ENCODE data around the gene FBXL20.
"Not testable (repeated sequence)": the region's sequence is repeated elsewhere in the genome, so short reads cannot be mapped to it uniquely, and the experiment has no call there.

FBXL20 gene

DNA sequence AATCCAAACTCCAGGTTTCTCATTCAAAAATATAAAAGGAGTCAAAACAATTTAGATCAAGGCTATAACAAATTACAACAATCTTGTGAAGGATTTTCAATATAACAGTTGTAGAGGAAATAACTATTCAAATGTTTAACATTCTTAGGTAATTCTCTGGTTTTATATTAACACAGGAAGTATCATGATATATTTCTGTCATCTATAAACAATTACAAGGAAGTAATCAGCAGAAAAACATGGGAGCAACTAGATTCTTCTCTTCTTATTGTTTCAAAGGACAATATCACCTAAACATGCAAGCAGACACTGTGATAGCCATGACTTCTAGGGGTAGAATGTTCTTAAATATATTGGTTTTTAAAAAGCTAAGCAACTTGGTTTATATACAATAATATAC, 49.9 kb downstream of the FBXL20 start:
- H3K4me3 ChIP-seq (ENCODE audit: low read length), result no peak overlapping the region
- TF ChIP-seq, protein P1, sequence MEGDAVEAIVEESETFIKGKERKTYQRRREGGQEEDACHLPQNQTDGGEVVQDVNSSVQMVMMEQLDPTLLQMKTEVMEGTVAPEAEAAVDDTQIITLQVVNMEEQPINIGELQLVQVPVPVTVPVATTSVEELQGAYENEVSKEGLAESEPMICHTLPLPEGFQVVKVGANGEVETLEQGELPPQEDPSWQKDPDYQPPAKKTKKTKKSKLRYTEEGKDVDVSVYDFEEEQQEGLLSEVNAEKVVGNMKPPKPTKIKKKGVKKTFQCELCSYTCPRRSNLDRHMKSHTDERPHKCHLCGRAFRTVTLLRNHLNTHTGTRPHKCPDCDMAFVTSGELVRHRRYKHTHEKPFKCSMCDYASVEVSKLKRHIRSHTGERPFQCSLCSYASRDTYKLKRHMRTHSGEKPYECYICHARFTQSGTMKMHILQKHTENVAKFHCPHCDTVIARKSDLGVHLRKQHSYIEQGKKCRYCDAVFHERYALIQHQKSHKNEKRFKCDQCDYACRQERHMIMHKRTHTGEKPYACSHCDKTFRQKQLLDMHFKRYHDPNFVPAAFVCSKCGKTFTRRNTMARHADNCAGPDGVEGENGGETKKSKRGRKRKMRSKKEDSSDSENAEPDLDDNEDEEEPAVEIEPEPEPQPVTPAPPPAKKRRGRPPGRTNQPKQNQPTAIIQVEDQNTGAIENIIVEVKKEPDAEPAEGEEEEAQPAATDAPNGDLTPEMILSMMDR (conservative IDR thresholded peaks at IDR 0.05; ENCODE audit: low read length), result no peak
- DNase-seq (ENCODE audit: low read depth), result no peak

DNA sequence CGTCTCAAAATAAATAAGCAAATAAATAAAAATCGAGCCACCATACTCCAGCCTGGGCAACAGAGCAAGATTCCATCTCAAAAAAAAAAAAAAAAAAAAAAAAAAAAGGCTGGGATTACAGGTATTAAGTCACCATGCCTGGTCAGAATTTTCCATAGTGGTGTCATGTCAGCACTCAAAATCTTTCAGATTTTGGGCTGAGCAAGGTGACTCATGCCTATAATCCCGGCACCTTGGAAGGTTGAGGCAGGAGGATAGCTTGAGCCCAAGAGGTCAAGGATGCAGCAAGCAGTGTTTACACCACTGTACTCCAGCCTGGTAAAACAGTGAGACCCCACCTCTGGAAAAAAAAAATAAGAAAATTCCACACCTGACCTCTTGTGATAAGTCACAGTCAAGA, 52.2 kb downstream of the FBXL20 start:
- TF ChIP-seq, protein P1 (conservative IDR thresholded peaks at IDR 0.05; ENCODE audit: low read length), result no peak
- no peak overlapping the region for H3K4me3 ChIP-seq (ENCODE audit: low read length)
- no peak for DNase-seq (ENCODE audit: low read depth)

DNA sequence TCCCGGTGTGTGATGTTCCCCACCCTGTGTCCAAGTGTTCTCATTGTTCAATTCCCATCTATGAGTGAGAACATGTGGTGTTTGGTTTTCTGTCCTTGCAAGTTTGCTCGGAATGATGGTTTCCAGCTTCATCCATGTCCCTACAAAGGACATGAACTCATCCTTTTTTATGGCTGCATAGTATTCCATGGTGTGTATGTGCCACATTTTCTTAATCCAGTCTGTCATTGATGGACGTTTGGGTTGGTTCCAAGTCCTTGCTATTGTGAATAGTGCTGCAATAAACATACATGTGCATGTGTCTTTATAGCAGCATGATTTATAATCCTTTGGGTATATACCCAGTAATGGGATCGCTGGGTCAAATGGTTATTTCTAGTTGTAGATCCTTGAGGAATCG, 54.6 kb downstream of the FBXL20 start:
- not testable (repeated sequence) for H3K4me3 ChIP-seq (ENCODE audit: low read length); DNase-seq (ENCODE audit: low read depth)

DNA sequence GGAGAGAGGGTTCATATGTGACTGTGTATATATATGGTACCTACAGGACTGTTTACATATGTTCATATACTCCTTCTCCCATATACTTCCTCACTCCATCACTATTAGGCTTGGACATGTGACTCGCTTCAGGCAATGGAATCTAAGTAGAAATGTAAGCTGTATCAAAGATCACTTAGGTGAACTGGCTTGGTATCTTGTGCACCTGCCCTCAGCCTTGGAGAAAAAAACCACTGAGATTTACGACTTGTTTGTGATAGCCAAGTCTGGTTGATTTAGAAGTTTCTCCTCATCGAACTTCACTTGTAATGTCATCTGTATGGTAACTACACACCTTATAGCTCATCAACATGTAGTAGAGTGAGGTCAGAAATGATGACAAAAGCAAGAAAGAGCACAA, 59.9 kb downstream of the FBXL20 start:
- DNase-seq (ENCODE audit: low read depth), result no peak
- H3K4me3 ChIP-seq (ENCODE audit: low read length), result no peak overlapping the region
- TF ChIP-seq, protein P1 (conservative IDR thresholded peaks at IDR 0.05; ENCODE audit: low read length), result no peak

DNA sequence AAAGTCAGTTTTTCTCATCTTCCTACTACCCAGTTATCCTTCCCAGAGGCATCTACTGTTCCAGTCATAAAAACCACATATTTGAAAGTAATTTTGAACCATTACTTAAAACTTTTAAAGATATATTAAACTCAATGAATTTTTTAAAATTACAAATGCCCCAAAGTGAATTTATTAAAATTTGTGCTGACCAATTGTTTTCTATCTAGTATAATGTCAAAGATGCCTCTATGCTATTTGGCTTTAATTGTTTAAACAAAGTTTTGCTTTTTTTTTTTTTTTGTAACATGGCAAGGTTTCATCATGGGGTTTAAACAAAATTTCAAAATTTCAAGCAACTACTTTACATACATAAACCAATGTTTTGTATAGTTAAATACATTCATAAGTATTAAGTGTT, 60.7 kb downstream of the FBXL20 start:
- TF ChIP-seq, protein P1 (conservative IDR thresholded peaks at IDR 0.05; ENCODE audit: low read length), result no peak
- no peak overlapping the region for H3K4me3 ChIP-seq (ENCODE audit: low read length)
- DNase-seq (ENCODE audit: low read depth), result no peak

DNA sequence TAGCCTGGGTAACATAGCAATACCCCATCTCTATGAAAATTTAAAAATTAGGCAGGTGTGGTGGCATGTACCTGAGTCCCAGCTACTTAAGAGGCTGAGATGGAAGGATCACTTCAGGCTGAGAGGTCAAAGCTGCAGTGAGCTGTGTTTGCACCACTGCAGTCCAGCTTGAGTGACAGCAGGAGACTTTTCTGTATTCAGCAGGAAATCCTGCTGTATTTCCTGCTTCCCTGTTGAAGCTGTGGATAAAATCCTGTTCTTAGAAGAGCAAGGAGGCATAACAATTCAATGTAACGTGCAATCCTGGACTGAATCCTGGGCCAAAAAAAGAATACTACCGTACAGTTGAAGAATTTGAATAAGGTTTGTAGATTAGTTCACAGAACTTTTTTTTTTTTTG, 62.2 kb downstream of the FBXL20 start:
- TF ChIP-seq, protein P1 (conservative IDR thresholded peaks at IDR 0.05; ENCODE audit: low read length), result no peak
- DNase-seq (ENCODE audit: low read depth), result no peak
- no peak overlapping the region for H3K4me3 ChIP-seq (ENCODE audit: low read length)

DNA sequence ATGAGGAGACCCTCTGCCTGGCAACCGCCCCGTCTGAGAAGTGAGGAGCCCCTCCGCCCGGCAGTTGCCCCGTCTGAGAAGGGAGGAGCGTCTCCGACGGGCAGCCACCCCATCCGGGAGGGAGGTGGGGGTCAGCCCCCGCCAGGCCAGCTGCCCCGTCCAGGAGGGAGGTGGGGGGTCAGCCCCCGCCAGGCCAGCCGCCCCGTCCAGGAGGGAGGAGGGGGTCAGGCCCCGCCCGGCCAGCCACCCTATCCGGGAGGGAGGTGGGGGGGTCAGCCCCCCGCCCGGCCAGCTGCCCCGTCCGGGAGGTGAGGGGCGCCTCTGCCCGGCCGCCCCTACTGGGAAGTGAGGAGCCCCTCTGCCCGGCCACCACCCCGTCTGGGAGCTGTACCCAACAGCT, 63.8 kb downstream of the FBXL20 start:
- H3K4me3 ChIP-seq (ENCODE audit: low read length); DNase-seq (ENCODE audit: low read depth): not testable (repeated sequence)

DNA sequence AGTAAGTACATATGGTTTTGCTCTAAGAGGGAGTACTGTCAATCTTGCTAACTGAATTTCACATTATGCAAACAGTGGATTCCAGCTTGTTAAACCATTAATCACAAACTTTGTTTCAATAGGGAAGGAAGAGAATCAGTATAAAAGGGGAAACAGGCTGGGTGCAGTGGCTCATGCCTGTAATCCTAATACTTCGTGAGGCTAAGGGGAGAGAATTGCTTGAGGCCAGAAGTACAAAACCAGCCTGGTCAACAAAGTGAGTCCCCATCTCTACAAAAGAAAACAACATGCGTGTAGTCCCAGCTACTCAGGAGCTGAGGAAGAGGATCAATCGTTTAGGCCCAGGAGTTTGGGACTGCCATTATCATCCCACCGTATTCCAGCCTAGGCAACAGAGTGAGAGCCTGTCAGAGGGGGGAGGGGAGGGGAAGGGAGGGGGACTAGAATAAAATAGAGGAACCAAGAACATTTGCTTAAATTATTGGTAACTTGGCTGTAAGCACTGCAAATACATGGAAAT, 65.7 kb downstream of the FBXL20 start:
- TF ChIP-seq, protein P1 (conservative IDR thresholded peaks at IDR 0.05; ENCODE audit: low read length), result no peak
- H3K4me3 ChIP-seq (ENCODE audit: low read length), result no peak overlapping the region
- DNase-seq (ENCODE audit: low read depth), result no peak

DNA sequence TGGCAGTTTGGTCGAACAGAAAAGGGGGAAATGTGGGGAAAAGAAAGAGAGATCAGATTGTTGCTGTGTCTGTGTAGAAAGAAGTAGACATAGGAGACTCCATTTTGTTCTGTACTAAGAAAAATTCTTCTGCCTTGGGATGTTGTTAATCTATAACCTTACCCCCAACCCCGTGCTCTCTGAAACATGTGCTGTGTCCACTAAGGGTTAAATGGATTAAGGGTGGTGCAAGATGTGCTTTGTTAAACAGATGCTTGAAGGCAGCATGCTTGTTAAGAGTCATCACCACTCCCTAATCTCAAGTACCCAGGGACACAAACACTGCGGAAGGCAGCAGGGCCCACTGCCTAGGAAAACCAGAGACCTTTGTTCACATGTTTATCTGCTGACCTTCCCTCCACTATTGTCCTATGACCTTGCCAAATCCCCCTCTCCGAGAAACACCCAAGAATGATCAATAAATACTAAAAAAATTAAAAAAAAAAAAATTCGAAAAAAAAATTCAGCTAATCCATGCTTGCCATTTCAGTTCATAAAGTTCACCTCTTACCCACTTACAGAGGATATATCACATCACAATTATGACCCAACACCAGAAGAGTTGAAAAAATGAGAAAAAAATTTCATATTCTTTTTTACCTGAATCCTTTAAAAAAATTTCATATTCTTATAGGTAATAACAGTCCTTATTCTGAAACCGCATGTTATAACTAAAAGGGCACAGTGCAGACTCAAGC, 67.2 kb downstream of the FBXL20 start:
- not testable (repeated sequence) for H3K4me3 ChIP-seq (ENCODE audit: low read length); DNase-seq (ENCODE audit: low read depth)

Measured in AG10803 (cell line).